Suprapubic skin (tissue), 4 donors: Measurements from ENCODE around the gene MICAL2.

Experiments
- CTCF ChIP-seq, 2 donors: fragments of 200-600 bp in 1 of 2; fragments of 450-650 bp in 1 of 2; sonication (generic) in 1 of 2; IDR thresholded peaks; one replicate each; pipeline ENCODE4 v1.5.1; 2016 to 2019; ENCODE audit warnings: antibody characterized with exemption in 2 of 2, mild to moderate bottlenecking in 1 of 2, moderate library complexity in 1 of 2
- EP300 ChIP-seq: sonication (generic); formaldehyde crosslinking; IDR thresholded peaks from one replicate; pipeline ENCODE4 v1.6.1; 2017; ENCODE audit warnings: antibody characterized with exemption
- POLR2A ChIP-seq, 2 donors: fragments of 450-650 bp; IDR thresholded peaks; one replicate each; pipeline ENCODE4 v1.6.1; 2017; ENCODE audit warnings: antibody characterized with exemption in 2 of 2, mild to moderate bottlenecking in 2 of 2, moderate library complexity in 2 of 2
- POLR2AphosphoS5 ChIP-seq, 3 donors: sonication (generic); formaldehyde crosslinking; IDR thresholded peaks; one replicate each; pipeline ENCODE4 v1.6.1; 2017; ENCODE audit warnings: antibody characterized with exemption in 3 of 3

- TF ChIP-seq CTCF (IDR thresholded peaks at IDR 0.05) (no peak), POLR2A (IDR thresholded peaks at IDR 0.05) (no peak), POLR2AphosphoS5 (IDR thresholded peaks at IDR 0.05) (no peak), EP300 (no peak)
These were observed 83.3 kb downstream of the MICAL2 start for GRCh38 chr11:12193515-12194336.
